Activated T-cell treated with anti-CD3 and anti-CD28 coated beads for 24 hours (primary cell): ENCODE data around the gene MTMR2.

ENCODE experiments used
- DNase-seq: peaks from one replicate; pipeline ENCODE4 v3.0.0-alpha.2; 2020; ENCODE audit warnings: low read depth

MTMR2 gene

GRCh38 chr11:95923728-95924413 lies at the start of gene MTMR2:
Gene MTMR2 (minus strand): TSS chr11:95924107. CDS start chr11:95923954, 153 bp downstream.
- DNase-seq = peak; percentile 26

- no peak for DNase-seq
Measured at GRCh38 chr11:95972060-95972459, 48.2 kb upstream of the MTMR2 start.

- no peak for DNase-seq
Measured at GRCh38 chr11:95968585-95968984, 44.7 kb upstream of the MTMR2 start.

GRCh38 chr11:95964281-95964680 lies 40.4 kb upstream of the MTMR2 start:
- DNase-seq = no peak

GRCh38 chr11:95961758-95962157 lies 37.9 kb upstream of the MTMR2 start:
- no peak for DNase-seq

GRCh38 chr11:95950905-95951304 lies 27.0 kb upstream of the MTMR2 start:
- no peak for DNase-seq

- DNase-seq = no peak
Measured at GRCh38 chr11:95948637-95949036, 24.7 kb upstream of the MTMR2 start.

GRCh38 chr11:95944623-95945022 lies 20.7 kb upstream of the MTMR2 start:
- no peak for DNase-seq

GRCh38 chr11:95943546-95943945 lies 19.6 kb upstream of the MTMR2 start:
- DNase-seq = no peak

- no peak for DNase-seq
Measured at GRCh38 chr11:95939091-95939490, 15.2 kb upstream of the MTMR2 start.

- DNase-seq = no peak
Measured at GRCh38 chr11:95937358-95937757, 13.5 kb upstream of the MTMR2 start.

GRCh38 chr11:95933594-95933993 lies 9.7 kb upstream of the MTMR2 start:
- DNase-seq = no peak

- DNase-seq = no peak
Measured at GRCh38 chr11:95931916-95932315, 8.0 kb upstream of the MTMR2 start.

GRCh38 chr11:95930948-95931347 lies 7.0 kb upstream of the MTMR2 start:
- DNase-seq = no peak

- DNase-seq = no peak
Measured at GRCh38 chr11:95926726-95927125, 2.8 kb upstream of the MTMR2 start.

- no peak for DNase-seq
Measured at GRCh38 chr11:95925011-95925410, 1.1 kb upstream of the MTMR2 start.

GRCh38 chr11:95924414-95924760 lies 480 bp upstream of the MTMR2 start:
- DNase-seq = no peak

- DNase-seq = peak; percentile 8
Measured at GRCh38 chr11:95923439-95923727, 524 bp downstream of the MTMR2 start.

GRCh38 chr11:95922536-95923438 lies 1.1 kb downstream of the MTMR2 start:
- DNase-seq = no peak

GRCh38 chr11:95922099-95922498 lies 1.8 kb downstream of the MTMR2 start:
- DNase-seq = no peak

GRCh38 chr11:95920460-95921105 lies 3.3 kb downstream of the MTMR2 start:
- no peak for DNase-seq

GRCh38 chr11:95919514-95919913 lies 4.4 kb downstream of the MTMR2 start:
- DNase-seq = no peak

GRCh38 chr11:95918720-95919119 lies 5.2 kb downstream of the MTMR2 start:
- DNase-seq = no peak
